Stomach (tissue), 4 donors: ENCODE data around the gene ERN2.

Experiments used
- CTCF ChIP-seq, 7 experiments: fragments of 450-650 bp in 4 of 7; fragments of 200-600 bp in 3 of 7; sonication (generic) in 3 of 7; IDR thresholded peaks; one replicate each; pipeline ENCODE4 v1.5.1; 2016 to 2019; ENCODE audit warnings: antibody characterized with exemption in 7 of 7, control low read depth in 2 of 7, mild to moderate bottlenecking in 1 of 7
- EP300 ChIP-seq: sonication (generic); formaldehyde crosslinking; IDR thresholded peaks from one replicate; pipeline ENCODE4 v1.6.1; 2017; ENCODE audit warnings: antibody characterized with exemption
- POLR2A ChIP-seq, 4 donors: fragments of 450-650 bp; IDR thresholded peaks; one replicate each; pipeline ENCODE4 v1.6.1; 2016; ENCODE audit warnings: antibody characterized with exemption in 4 of 4, control low read depth in 2 of 4, mild to moderate bottlenecking in 1 of 4, moderate library complexity in 1 of 4
- POLR2AphosphoS5 ChIP-seq, 3 donors: sonication (generic); formaldehyde crosslinking; IDR thresholded peaks; one replicate each; pipeline ENCODE4 v1.6.1; 2016; ENCODE audit warnings: antibody characterized with exemption in 3 of 3

GRCh38 chr16:23640931-23641765 is 71.9 kb downstream of the ERN2 start, which contains the start of the genes DCTN5 and PALB2:
- peak in 1 of 7 experiments; percentile 15 for TF ChIP-seq CTCF (IDR thresholded peaks at IDR 0.05)
- TF ChIP-seq POLR2A (IDR thresholded peaks at IDR 0.05): no peak
- TF ChIP-seq POLR2AphosphoS5 (IDR thresholded peaks at IDR 0.05): peak; percentile 68 to 92 (median 73)
- no peak for TF ChIP-seq EP300
